Measurements from ENCODE around the gene GRM8.

GRM8 gene

GRCh38 chr7:126394406-126394805 is 858.3 kb downstream of the GRM8 start:
- TF ChIP-seq CTCF (conservative IDR thresholded peaks at IDR 0.05) (no peak), ZFX (IDR thresholded peaks at IDR 0.05) (no peak)
- no peak overlapping the region for H3K27ac ChIP-seq
